ENCODE data around the gene SLC48A1.

The SLC48A1 gene

DNA sequence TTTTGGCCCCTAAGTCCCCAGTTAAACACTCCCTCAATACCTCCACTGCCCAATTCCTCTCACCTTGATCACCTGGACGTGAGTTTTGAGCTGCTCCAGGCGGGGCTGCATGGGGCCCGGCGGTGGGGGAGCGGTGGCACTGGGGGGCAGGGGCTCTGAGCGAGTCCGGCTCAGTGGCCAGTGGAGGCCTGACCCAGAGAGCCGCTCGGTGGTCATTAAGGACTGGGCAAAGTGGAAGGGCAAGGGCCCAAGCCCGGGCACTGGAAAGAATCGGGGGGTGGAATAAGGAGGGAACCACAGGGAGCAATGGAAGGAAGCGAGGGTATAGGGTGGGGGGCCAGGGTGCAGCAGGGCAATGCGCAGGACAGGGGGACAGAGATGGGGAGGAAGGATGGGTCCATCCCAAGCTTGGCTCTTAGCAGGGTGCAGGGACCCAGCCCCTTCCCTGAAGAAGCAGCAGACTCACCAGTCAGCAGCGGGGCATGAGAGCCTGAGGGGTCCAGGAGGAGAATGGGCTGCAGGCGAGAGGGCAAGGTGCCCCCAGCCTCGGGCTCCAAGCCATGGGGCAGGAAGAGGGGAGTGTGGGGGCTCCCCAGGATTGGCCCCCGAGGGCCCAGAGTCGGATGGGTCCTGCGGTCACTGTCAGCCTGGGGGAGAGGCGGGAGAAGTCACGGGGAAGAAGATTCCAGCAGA is 22.2 kb downstream of the SLC48A1 start:
- no peak overlapping the region for H3K4me3 ChIP-seq (ENCODE audit: low read depth, low read length)
- in situ Hi-C loops (cut with HindIII; ENCODE audit: low sequenced_read_pairs) = no loop called here
- TF ChIP-seq, protein P1, sequence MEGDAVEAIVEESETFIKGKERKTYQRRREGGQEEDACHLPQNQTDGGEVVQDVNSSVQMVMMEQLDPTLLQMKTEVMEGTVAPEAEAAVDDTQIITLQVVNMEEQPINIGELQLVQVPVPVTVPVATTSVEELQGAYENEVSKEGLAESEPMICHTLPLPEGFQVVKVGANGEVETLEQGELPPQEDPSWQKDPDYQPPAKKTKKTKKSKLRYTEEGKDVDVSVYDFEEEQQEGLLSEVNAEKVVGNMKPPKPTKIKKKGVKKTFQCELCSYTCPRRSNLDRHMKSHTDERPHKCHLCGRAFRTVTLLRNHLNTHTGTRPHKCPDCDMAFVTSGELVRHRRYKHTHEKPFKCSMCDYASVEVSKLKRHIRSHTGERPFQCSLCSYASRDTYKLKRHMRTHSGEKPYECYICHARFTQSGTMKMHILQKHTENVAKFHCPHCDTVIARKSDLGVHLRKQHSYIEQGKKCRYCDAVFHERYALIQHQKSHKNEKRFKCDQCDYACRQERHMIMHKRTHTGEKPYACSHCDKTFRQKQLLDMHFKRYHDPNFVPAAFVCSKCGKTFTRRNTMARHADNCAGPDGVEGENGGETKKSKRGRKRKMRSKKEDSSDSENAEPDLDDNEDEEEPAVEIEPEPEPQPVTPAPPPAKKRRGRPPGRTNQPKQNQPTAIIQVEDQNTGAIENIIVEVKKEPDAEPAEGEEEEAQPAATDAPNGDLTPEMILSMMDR (IDR thresholded peaks at IDR 0.05; ENCODE audit: low read depth, low read length) = no peak
- no peak for DNase-seq (ENCODE audit: low read depth, low spot score)

DNA sequence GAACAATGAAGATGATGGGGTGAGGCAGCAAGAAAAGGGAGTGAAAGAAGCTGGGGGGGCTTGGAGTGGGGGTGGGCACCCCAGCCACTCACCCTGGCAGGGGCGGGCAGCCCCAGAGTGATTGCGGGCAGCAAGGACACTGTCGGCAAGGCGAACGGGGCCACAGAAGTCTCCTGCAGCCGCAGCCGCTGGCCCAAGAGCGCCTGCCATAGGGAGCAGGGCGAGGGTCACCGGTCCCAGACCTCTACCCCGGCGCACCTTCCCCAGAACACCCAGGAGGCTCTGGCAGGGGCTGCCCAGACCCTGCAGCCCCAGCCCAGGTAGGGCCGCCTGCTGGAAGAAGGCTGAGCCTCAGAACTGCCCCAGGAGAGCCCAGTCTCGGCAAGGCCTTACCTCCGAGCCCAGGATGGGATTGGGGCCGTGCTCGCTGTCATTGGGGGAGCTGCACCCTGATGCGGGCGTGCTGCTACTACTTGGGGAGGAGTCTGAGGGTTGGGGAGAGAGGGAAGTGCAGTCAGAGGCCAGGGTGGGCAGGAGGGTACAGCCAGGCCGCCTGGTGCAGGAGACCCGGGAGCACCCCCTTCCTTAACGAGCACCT is 22.9 kb downstream of the SLC48A1 start:
- no peak for DNase-seq (ENCODE audit: low read depth, low spot score)
- H3K4me3 ChIP-seq (ENCODE audit: low read depth, low read length) = no peak overlapping the region
- TF ChIP-seq, protein P1 (IDR thresholded peaks at IDR 0.05; ENCODE audit: low read depth, low read length) = no peak
- in situ Hi-C loops (cut with HindIII; ENCODE audit: low sequenced_read_pairs) = no loop called here

DNA sequence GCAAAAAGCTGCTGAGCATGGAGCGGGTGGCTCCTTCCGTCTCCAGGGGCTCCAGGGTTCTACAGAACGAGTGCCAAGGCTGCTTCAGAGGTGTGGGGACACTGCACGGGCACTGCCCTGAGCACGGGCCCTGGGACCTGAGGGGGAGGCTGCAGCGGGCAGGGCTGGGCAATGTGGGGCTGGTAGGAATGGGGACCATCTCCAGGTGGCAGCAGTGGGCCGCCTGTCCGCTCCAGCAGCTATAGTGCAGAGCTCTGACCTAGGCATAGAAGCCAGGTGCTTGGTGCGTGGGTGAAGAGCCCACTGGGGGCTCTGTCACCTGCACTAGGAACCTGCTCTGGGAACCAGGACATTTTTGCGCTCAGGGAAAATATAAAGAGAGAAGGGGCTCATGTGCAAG is 24.4 kb downstream of the SLC48A1 start:
- H3K4me3 ChIP-seq (ENCODE audit: low read depth, low read length) = no peak overlapping the region
- in situ Hi-C loops (cut with HindIII; ENCODE audit: low sequenced_read_pairs) = no loop called here
- TF ChIP-seq, protein P1 (IDR thresholded peaks at IDR 0.05; ENCODE audit: low read depth, low read length) = peak; percentile 36
- DNase-seq (ENCODE audit: low read depth, low spot score) = no peak

DNA sequence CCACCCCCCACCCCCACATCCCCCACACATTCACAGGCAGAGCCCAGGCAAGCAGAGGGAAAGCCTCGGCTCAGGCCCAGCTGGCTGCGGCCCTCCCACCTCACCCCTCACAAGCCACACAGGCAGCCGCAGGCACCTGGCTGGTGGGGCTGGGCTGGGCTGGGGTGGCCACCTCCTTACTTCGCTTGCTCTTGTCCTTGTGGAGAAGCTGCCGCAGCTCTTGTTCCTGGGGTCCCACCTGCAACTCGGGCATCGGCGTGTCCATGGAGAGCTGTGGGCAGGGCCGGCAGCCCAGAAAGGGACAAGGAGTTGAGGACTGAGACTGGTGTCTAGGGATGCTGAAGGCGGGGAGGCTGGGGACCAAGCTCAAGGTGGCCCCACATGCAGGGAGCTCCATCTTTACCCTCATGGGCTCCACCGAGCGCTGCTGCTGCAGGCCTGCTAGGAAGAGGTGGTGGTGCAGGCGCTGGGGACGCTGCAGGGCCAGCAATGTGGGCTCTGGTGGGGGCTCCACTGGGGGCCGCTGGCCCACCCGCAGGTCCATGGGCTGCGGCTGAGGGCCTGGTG is 25.4 kb downstream of the SLC48A1 start:
- H3K4me3 ChIP-seq (ENCODE audit: low read depth, low read length) = no peak overlapping the region
- no peak for DNase-seq (ENCODE audit: low read depth, low spot score)
- in situ Hi-C loops (cut with HindIII; ENCODE audit: low sequenced_read_pairs) = no loop called here
- TF ChIP-seq, protein P1 (IDR thresholded peaks at IDR 0.05; ENCODE audit: low read depth, low read length) = no peak

DNA sequence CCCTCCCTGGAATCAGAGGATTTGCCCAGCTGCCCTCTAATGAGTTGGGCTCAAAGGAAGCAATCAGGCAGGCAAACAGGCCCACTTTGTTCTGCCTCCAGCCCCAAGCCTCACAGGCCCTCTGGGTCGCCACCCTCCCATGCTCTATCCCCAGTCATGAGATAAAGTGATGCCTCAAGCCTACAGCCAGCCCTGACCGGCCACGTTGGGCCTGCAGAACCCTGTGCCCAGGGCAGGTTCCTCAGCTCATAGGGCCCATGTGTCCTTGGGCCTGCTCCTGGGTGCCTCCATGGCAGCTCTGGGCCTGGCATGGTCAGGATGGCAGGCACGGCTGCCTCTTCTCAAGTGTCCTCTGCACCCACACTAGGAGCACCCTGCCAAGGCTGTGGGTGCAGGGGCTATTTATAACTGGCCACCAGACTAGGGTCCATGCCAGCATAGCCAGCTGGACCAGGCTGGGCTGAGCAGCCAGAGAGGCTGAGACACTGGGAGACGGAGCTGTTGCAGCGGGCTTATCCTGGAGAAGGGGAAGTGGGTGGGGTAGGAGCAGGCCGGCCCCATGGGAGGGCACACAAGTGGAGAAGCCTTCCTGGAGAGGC is 26.4 kb downstream of the SLC48A1 start:
- H3K4me3 ChIP-seq (ENCODE audit: low read depth, low read length) = no peak overlapping the region
- in situ Hi-C loops (cut with HindIII; ENCODE audit: low sequenced_read_pairs) = no loop called here
- DNase-seq (ENCODE audit: low read depth, low spot score) = no peak

DNA sequence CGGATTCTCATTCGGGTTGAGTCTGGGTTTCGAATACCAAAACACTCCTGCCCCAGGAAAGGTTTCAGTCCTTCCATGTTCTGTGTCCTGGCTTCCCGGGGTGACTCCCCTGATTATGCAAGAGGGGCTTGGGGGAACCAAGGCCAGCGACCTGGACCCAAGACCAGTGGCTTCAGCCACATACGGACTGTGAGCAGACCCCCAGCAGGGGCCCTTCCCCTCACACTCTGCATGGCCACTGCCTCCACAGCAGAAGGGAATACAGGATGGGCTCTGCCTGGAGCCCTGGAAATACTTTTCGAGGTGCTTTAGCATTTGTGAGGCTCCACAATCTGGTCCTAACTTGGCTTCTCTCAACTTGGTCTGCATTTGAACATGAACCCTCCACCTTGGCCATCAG is 27.5 kb downstream of the SLC48A1 start:
- TF ChIP-seq, protein P1 (IDR thresholded peaks at IDR 0.05; ENCODE audit: low read depth, low read length) = no peak
- no peak overlapping the region for H3K4me3 ChIP-seq (ENCODE audit: low read depth, low read length)
- DNase-seq (ENCODE audit: low read depth, low spot score) = no peak
- in situ Hi-C loops (cut with HindIII; ENCODE audit: low sequenced_read_pairs) = no loop called here

More for the DNA sequence above, 26.4 kb downstream of the SLC48A1 start:
- TF ChIP-seq, protein P1 (IDR thresholded peaks at IDR 0.05; ENCODE audit: low read depth, low read length) = no peak

Data from astrocyte of the spinal cord (primary cell).